Adrenal gland (tissue), 12 donors: ENCODE data around the gene MYF5. TPM values are rescaled to one million over a fixed set of nuclear protein-coding genes. Genes with fewer than 3 reads are reported as not detected.

Source experiments
- DNase-seq, 7 donors: peaks; one replicate each; pipeline ENCODE4 v3.0.0-alpha.2; 2019 to 2020
- H3K27ac ChIP-seq, 5 donors: fragments of 200-600 bp; sonication (generic) in 4 of 5; 1 replicate in 3 of 5; 2 replicates in 2 of 5; pipeline versions ENCODE4 v1.5.1 to v1.8.0; 2016 to 2020; ENCODE audit warnings: mild to moderate bottlenecking in 1 of 5
- H3K27me3 ChIP-seq: fragments of 200-600 bp; 2 replicates; pipeline ENCODE4 v1.8.0; 2021
- H3K36me3 ChIP-seq, 2 donors: fragments of 200-600 bp; replicated peaks in 1 of 2; 1 replicate in 1 of 2; 2 replicates in 1 of 2; pipeline versions ENCODE4 v1.5.1 to v1.8.0; 2018 to 2022
- H3K4me1 ChIP-seq, 2 donors: fragments of 200-600 bp; replicated peaks in 1 of 2; 1 replicate in 1 of 2; 2 replicates in 1 of 2; pipeline versions ENCODE4 v1.5.1 to v1.8.0; 2018 to 2021
- H3K4me3 ChIP-seq, 4 donors: fragments of 200-600 bp; sonication (generic) in 3 of 4; one replicate each; pipeline ENCODE4 v1.5.1; 2016 to 2018
- H3K9me3 ChIP-seq, 3 donors: fragments of 200-600 bp; sonication (generic) in 1 of 3; replicated peaks in 1 of 3; 1 replicate in 2 of 3; 2 replicates in 1 of 3; pipeline versions ENCODE4 v1.5.1 to v1.8.0; 2016 to 2021
- CTCF ChIP-seq, 6 experiments: fragments of 450-650 bp in 4 of 6; fragments of 200-600 bp in 2 of 6; sonication (generic) in 1 of 6; IDR thresholded peaks; 1 replicate in 5 of 6; 2 replicates in 1 of 6; pipeline versions ENCODE4 v1.5.1 to v1.8.0; 2016 to 2021; ENCODE audit warnings: antibody characterized with exemption in 6 of 6, mild to moderate bottlenecking in 2 of 6, moderate library complexity in 1 of 6
- POLR2A ChIP-seq, 2 donors: fragments of 450-650 bp; IDR thresholded peaks; one replicate each; pipeline ENCODE4 v1.6.1; 2017; ENCODE audit warnings: antibody characterized with exemption in 2 of 2, mild to moderate bottlenecking in 2 of 2, moderate library complexity in 1 of 2
- WGBS, 4 donors: extraction: QIAGEN DNeasy Blood & Tissue Kit in 2 of 4; methylation state at CpG; one replicate each; pipeline versions ENCODE4 v1.1.5 to v1.1.7; 2013 to 2017; 5-methylcytosine and 5-hydroxymethylcytosine counted together
- intact Hi-C, 2 donors: fragments of 100-400 bp; cut with DNase I; formaldehyde crosslinking; loops; one replicate each; pipeline versions ENCODE4 v1.14.1 to v1.15.0; 2022 to 2023
- polyA plus RNA-seq, 3 donors: library from polyadenylated mRNA; stranded (reverse); fragments of 200-250 nt in 2 of 3; fragments of 350-450 nt in 1 of 3; fragmentation: Illumina TruSeq in 1 of 3; extraction: RNeasy Lipid Tissue Mini Kit (QIAGEN cat#74804) in 1 of 3; gene quantifications; one replicate each; pipeline ENCODE4 v1.2.3, GENCODE V29; 2013 to 2014
- total RNA-seq, 9 donors: library from RNA; depleted of rRNA in 4 of 9; stranded (reverse); fragments of >200 nt in 4 of 9; fragments of 120-200 nt in 1 of 9; fragmentation: NEBNext Ultra II Directional in 1 of 9; extraction: Animal tissue kit (Norgen Biotek cat#: 25700) in 1 of 9; gene quantifications; one replicate each; pipeline versions ENCODE4 v1.1.0 to v1.2.4, GENCODE V29; 2013 to 2023
- donor health status: healthy with polysubstance abuse.
- donor health status: Bipolar disorder and iron deficiency.
- donor health status: DM: yes; HTN: yes; CAD: no.
- donor health status: DM: no; HTN: no; CAD: no.
- donor health status: DM: no; HTN: no; CAD: no.
- donor health status: DM: yes; HTN: yes; CAD: no.

The MYF5 gene
- total and polyA plus RNA-seq, 12 donors = not detected

GRCh38 chr12:80720516-80720915, 3.8 kb downstream of the MYF5 start:
- intact Hi-C loops = no loop called here
- H3K27ac ChIP-seq = no peak overlapping the region
- H3K9me3 ChIP-seq = no peaks in the 10 kb centered on the region
- peaks cover 5% of the 10 kb centered on the region for H3K27me3 ChIP-seq
- no peak overlapping the region for H3K4me3 ChIP-seq
- WGBS, 4 donors = 60 to 88% (median 78%) methylated on average over 1 of the region's 1 CpG
- no peak for TF ChIP-seq POLR2A (IDR thresholded peaks at IDR 0.05)
- TF ChIP-seq CTCF (IDR thresholded peaks at IDR 0.05) = no peak
- no peaks in the 10 kb centered on the region for H3K4me1 ChIP-seq
- no peak for DNase-seq
- H3K36me3 ChIP-seq = no peaks in the 10 kb centered on the region

GRCh38 chr12:80721326-80721725, 4.6 kb downstream of the MYF5 start:
- intact Hi-C loops = no loop called here
- H3K4me1 ChIP-seq = no peaks in the 10 kb centered on the region
- no peaks in the 10 kb centered on the region for H3K27me3 ChIP-seq
- no peak for DNase-seq
- no peak overlapping the region for H3K27ac ChIP-seq
- H3K4me3 ChIP-seq = no peak overlapping the region
- WGBS, 4 donors = 60 to 76% (median 69%) methylated on average over 3 of the region's 3 CpGs
- no peaks in the 10 kb centered on the region for H3K9me3 ChIP-seq
- no peaks in the 10 kb centered on the region for H3K36me3 ChIP-seq
- TF ChIP-seq CTCF (IDR thresholded peaks at IDR 0.05) = no peak
- no peak for TF ChIP-seq POLR2A (IDR thresholded peaks at IDR 0.05)

- DNase-seq = no peak
These were observed 29.3 kb downstream of the MYF5 start for GRCh38 chr12:80745851-80746505.

GRCh38 chr12:80747800-80748199, 31.1 kb downstream of the MYF5 start:
- 44 to 64% (median 58%) methylated on average over 2 of the region's 2 CpGs for WGBS, 4 donors
- Histone ChIP-seq H3K36me3 (no peaks in the 10 kb centered on the region), H3K27ac (no peak overlapping the region), H3K27me3 (no peaks in the 10 kb centered on the region), H3K4me1 (no peaks in the 10 kb centered on the region), H3K4me3 (no peak overlapping the region), H3K9me3 (no peaks in the 10 kb centered on the region)
- TF ChIP-seq POLR2A (IDR thresholded peaks at IDR 0.05) (no peak), CTCF (IDR thresholded peaks at IDR 0.05) (no peak)
- intact Hi-C loops = no loop called here
- no peak for DNase-seq

More at GRCh38 chr12:80745851-80746505, 29.3 kb downstream of the MYF5 start:
- Histone ChIP-seq H3K36me3 (no peaks in the 10 kb centered on the region), H3K4me1 (no peaks in the 10 kb centered on the region), H3K27ac (no peak overlapping the region), H3K9me3 (no peaks in the 10 kb centered on the region), H3K27me3 (no peaks in the 10 kb centered on the region), H3K4me3 (no peak overlapping the region)
- WGBS, 4 donors = 53 to 67% (median 59%) methylated on average over 6 of the region's 6 CpGs
- TF ChIP-seq POLR2A (IDR thresholded peaks at IDR 0.05) = no peak
- TF ChIP-seq CTCF (IDR thresholded peaks at IDR 0.05) = no peak
- intact Hi-C loops = no loop called here
